Spleen (tissue), 11 donors: Measurements from ENCODE around the gene RABEP1. TPM values are rescaled to one million over a fixed set of nuclear protein-coding genes. Genes with fewer than 3 reads are reported as not detected.

Source experiments
- DNase-seq: peaks from one replicate; pipeline ENCODE4 v3.0.0-alpha.2; 2020
- H3K27ac ChIP-seq, 8 donors: fragments of 200-600 bp; sonication (generic) in 7 of 8; 1 replicate in 4 of 8; 2 replicates in 4 of 8; pipeline versions ENCODE4 v1.5.0 to v1.8.0; 2016 to 2021; ENCODE audit warnings: inconsistent platforms in 4 of 8, mild to moderate bottlenecking in 4 of 8, moderate library complexity in 1 of 8
- H3K27me3 ChIP-seq, 7 donors: fragments of 200-600 bp; sonication (generic) in 6 of 7; replicated peaks in 1 of 7; 1 replicate in 4 of 7; 2 replicates in 3 of 7; pipeline versions ENCODE4 v1.5.0 to v1.8.0; 2016 to 2021; ENCODE audit warnings: inconsistent platforms in 3 of 7, mild to moderate bottlenecking in 1 of 7
- H3K36me3 ChIP-seq, 6 donors: fragments of 200-600 bp; sonication (generic) in 5 of 6; 1 replicate in 4 of 6; 2 replicates in 2 of 6; pipeline versions ENCODE4 v1.5.0 to v1.8.0; 2016 to 2021; ENCODE audit warnings: inconsistent platforms in 2 of 6
- H3K4me1 ChIP-seq, 6 donors: fragments of 200-600 bp; sonication (generic) in 5 of 6; 1 replicate in 3 of 6; 2 replicates in 3 of 6; pipeline versions ENCODE4 v1.5.0 to v1.8.0; 2016 to 2021; ENCODE audit warnings: inconsistent platforms in 3 of 6
- H3K4me3 ChIP-seq, 8 donors: fragments of 200-600 bp; sonication (generic) in 7 of 8; 1 replicate in 4 of 8; 2 replicates in 4 of 8; pipeline versions ENCODE4 v1.5.0 to v1.8.0; 2016 to 2021; ENCODE audit warnings: inconsistent platforms in 4 of 8, mild to moderate bottlenecking in 4 of 8, moderate library complexity in 2 of 8
- H3K9me3 ChIP-seq, 8 donors: fragments of 200-600 bp; sonication (generic) in 7 of 8; 1 replicate in 4 of 8; 2 replicates in 4 of 8; pipeline versions ENCODE4 v1.5.0 to v1.8.0; 2016 to 2021; ENCODE audit warnings: inconsistent platforms in 4 of 8
- POLR2A ChIP-seq, 3 donors: fragments of 450-650 bp; IDR thresholded peaks; one replicate each; pipeline ENCODE4 v1.5.1; 2017; ENCODE audit warnings: antibody characterized with exemption in 3 of 3, mild to moderate bottlenecking in 1 of 3
- POLR2AphosphoS5 ChIP-seq, 3 donors: sonication (generic); formaldehyde crosslinking; IDR thresholded peaks; one replicate each; pipeline ENCODE4 v1.5.1; 2017; ENCODE audit warnings: antibody characterized with exemption in 3 of 3
- WGBS, 5 donors: extraction: QIAGEN DNeasy Blood & Tissue Kit in 3 of 5; methylation state at CpG; one replicate each; pipeline versions ENCODE4 v1.1.5 to v1.1.7; 2013 to 2018; 5-methylcytosine and 5-hydroxymethylcytosine counted together
- intact Hi-C: fragments of 100-400 bp; cut with DNase I; formaldehyde crosslinking; loops from one replicate; pipeline ENCODE4 v1.15.0; 2023; ENCODE audit warnings: low total_unique reads
- polyA plus RNA-seq, 3 donors: library from polyadenylated mRNA; stranded (reverse); fragments of 200-250 nt; gene quantifications; one replicate each; pipeline ENCODE4 v1.2.1, GENCODE V29; 2013
- total RNA-seq, 7 donors: library from RNA; depleted of rRNA in 3 of 7; stranded (reverse); fragments of >200 nt in 3 of 7; fragmentation: NEBNext Ultra II Directional in 4 of 7; extraction: Animal tissue kit (Norgen Biotek cat#: 25700) in 4 of 7; gene quantifications; one replicate each; pipeline versions ENCODE4 v1.1.0 to v1.2.1, GENCODE V29; 2016 to 2021
- TF ChIP-seq, protein P1 (sequence below), 11 experiments: fragments of 200-600 bp in 7 of 11; fragments of 450-650 bp in 4 of 11; sonication (generic) in 4 of 11; IDR thresholded peaks in 8 of 11; conservative IDR thresholded peaks in 3 of 11; 1 replicate in 7 of 11; 2 replicates in 4 of 11; pipeline versions ENCODE4 v1.4.0 to v1.8.0; 2016 to 2021; ENCODE audit warnings: antibody characterized with exemption in 11 of 11, inconsistent platforms in 4 of 11, mild to moderate bottlenecking in 1 of 11
- donor health status: healthy with polysubstance abuse.
- donor health status: DM: no; HTN: no; CAD: no; lungs with moderate emphysema.
- donor health status: DM: no; HTN: no; CAD: no.
- donor health status: Bipolar disorder and iron deficiency.
- donor health status: healthy.
- donor health status: DM: no; HTN: no; CAD: no.
- donor health status: DM: yes; HTN: yes; CAD: no.

The RABEP1 gene
- total and polyA plus RNA-seq, 10 donors, result 17.1 to 58.0 (median 50.1) TPM

DNA sequence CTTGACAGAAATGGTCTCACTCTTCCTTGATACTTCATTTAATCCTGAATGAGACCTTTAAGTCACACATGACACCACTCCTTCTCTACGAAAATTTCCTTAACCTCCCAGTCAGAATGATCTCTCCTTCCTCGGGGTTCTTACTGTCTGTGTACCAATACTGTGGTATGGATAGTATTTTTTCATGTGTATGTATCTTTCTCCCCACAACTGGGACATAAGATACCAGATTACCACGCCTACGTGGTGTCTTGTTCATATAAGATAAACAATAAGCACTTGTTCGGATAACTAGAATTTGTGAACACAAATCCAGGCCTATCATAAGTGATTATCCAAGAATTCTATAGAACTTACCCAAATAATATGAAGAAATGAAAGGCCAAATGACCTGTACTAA is 126.1 kb downstream of the RABEP1 start:
- 83 to 98% (median 85%) methylated on average over 5 of the region's 5 CpGs for WGBS, 5 donors
- Histone ChIP-seq H3K27me3 (no peaks in the 10 kb centered on the region), H3K27ac (no peak overlapping the region), H3K4me1 (peaks cover 0 to 37% (median 0%) of the 10 kb centered on the region in 6 donors), H3K36me3 (peaks cover 14 to 100% (median 96%) of the 10 kb centered on the region in 6 donors), H3K4me3 (no peak overlapping the region), H3K9me3 (no peaks in the 10 kb centered on the region)
- intact Hi-C loops, result no loop called here
- no peak for DNase-seq
- no peak for TF ChIP-seq POLR2A (IDR thresholded peaks at IDR 0.05)
- TF ChIP-seq POLR2AphosphoS5 (IDR thresholded peaks at IDR 0.05), result no peak
- TF ChIP-seq, protein P1, sequence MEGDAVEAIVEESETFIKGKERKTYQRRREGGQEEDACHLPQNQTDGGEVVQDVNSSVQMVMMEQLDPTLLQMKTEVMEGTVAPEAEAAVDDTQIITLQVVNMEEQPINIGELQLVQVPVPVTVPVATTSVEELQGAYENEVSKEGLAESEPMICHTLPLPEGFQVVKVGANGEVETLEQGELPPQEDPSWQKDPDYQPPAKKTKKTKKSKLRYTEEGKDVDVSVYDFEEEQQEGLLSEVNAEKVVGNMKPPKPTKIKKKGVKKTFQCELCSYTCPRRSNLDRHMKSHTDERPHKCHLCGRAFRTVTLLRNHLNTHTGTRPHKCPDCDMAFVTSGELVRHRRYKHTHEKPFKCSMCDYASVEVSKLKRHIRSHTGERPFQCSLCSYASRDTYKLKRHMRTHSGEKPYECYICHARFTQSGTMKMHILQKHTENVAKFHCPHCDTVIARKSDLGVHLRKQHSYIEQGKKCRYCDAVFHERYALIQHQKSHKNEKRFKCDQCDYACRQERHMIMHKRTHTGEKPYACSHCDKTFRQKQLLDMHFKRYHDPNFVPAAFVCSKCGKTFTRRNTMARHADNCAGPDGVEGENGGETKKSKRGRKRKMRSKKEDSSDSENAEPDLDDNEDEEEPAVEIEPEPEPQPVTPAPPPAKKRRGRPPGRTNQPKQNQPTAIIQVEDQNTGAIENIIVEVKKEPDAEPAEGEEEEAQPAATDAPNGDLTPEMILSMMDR (IDR thresholded peaks at IDR 0.05 in 8 of 11, conservative IDR thresholded peaks at IDR 0.05 in 3 of 11), result no peak

GRCh38 chr17:5410594-5411272 is 128.6 kb downstream of the RABEP1 start:
- no peak overlapping the region for H3K4me3 ChIP-seq
- H3K27ac ChIP-seq, result no peak overlapping the region
- peaks cover 0 to 62% (median 6%) of the 10 kb centered on the region in 6 donors for H3K4me1 ChIP-seq
- DNase-seq, result no peak
- H3K9me3 ChIP-seq, result no peaks in the 10 kb centered on the region
- H3K36me3 ChIP-seq, result peaks cover 5 to 100% (median 96%) of the 10 kb centered on the region in 6 donors
- H3K27me3 ChIP-seq, result no peaks in the 10 kb centered on the region
- TF ChIP-seq, protein P1 (IDR thresholded peaks at IDR 0.05 in 8 of 11, conservative IDR thresholded peaks at IDR 0.05 in 3 of 11), result no peak
- TF ChIP-seq POLR2AphosphoS5 (IDR thresholded peaks at IDR 0.05) (no peak), POLR2A (IDR thresholded peaks at IDR 0.05) (no peak)
- intact Hi-C loops, result no loop called here
- WGBS, 5 donors, result 82 to 92% (median 85%) methylated on average over 7 of the region's 7 CpGs

DNA sequence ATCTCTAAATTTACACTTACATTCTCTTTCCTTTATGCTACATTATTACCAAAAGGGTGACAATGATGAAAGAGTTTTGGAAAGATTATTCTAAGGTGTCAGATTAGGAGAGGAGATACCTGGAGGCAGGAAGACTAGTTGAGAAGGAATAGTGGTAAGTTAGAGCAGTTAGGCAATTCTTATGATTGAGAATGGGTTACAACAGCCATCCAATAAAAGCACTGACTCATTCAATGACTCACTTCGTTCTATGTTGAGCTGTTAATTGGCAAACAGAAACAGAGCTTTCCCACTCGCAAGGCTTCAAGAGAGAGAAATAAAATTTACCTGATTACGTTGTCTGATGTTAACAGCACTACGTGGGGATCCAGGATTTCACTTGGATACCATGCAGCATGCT is 131.6 kb downstream of the RABEP1 start:
- H3K27ac ChIP-seq, result no peak overlapping the region
- peaks cover 2 to 93% (median 77%) of the 10 kb centered on the region in 6 donors for H3K36me3 ChIP-seq
- DNase-seq, result no peak
- H3K27me3 ChIP-seq, result no peaks in the 10 kb centered on the region
- intact Hi-C loops, result no loop called here
- H3K4me1 ChIP-seq, result peaks cover 23 to 91% (median 32%) of the 10 kb centered on the region in 6 donors
- H3K4me3 ChIP-seq, result no peak overlapping the region
- no peak for TF ChIP-seq POLR2AphosphoS5 (IDR thresholded peaks at IDR 0.05)
- no peak for TF ChIP-seq POLR2A (IDR thresholded peaks at IDR 0.05)
- TF ChIP-seq, protein P1 (IDR thresholded peaks at IDR 0.05 in 8 of 11, conservative IDR thresholded peaks at IDR 0.05 in 3 of 11), result no peak
- 61 to 91% (median 77%) methylated on average over 4 of the region's 4 CpGs for WGBS, 5 donors
- no peaks in the 10 kb centered on the region for H3K9me3 ChIP-seq

GRCh38 chr17:5416901-5417300 is 134.8 kb downstream of the RABEP1 start:
- TF ChIP-seq, protein P1 (IDR thresholded peaks at IDR 0.05 in 8 of 11, conservative IDR thresholded peaks at IDR 0.05 in 3 of 11), result no peak
- TF ChIP-seq POLR2A (IDR thresholded peaks at IDR 0.05), result no peak
- DNase-seq, result no peak
- no peaks in the 10 kb centered on the region for H3K27me3 ChIP-seq
- H3K27ac ChIP-seq, result peak overlapping the region in 1 of 8 donors; percentile 98
- peaks cover 2 to 68% (median 50%) of the 10 kb centered on the region in 6 donors for H3K36me3 ChIP-seq
- 86 to 97% (median 90%) methylated on average over 2 of the region's 2 CpGs for WGBS, 5 donors
- peak overlapping the region in 1 of 8 donors; percentile 93 for H3K4me3 ChIP-seq
- intact Hi-C loops, result no loop called here
- H3K4me1 ChIP-seq, result peaks cover 32 to 90% (median 46%) of the 10 kb centered on the region in 6 donors
- H3K9me3 ChIP-seq, result no peaks in the 10 kb centered on the region
